ENCODE measurements around the gene EML6. TPM values are rescaled to one million over a fixed set of nuclear protein-coding genes. Genes with fewer than 3 reads are reported as not detected.
A peak's percentile ranks its signal among the peaks of the same experiment; 100 is the strongest.

The EML6 gene
- total RNA-seq, 1 donor from 2014 or later, result 1.1 TPM

DNA sequence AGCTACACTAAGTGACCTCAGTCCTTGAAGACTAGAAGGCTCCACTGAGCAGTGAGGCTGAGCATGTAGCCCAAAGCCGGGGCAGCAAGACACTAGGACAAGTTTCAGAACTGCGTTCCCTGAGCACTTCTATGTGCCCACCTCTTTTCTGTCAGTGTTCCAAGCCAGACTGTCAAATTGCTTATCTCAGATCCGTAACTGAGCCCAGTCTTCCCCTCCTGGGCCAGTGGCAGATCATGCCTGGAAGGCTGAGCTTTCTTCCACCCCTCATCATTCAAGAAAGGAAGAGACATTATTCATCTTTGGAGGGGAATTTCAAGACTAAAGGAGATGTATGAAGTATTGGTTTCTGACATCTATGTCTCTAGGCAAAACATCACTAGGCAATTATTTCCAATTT lies 49.8 kb downstream of the EML6 start:
- peaks cover 11% of the 10 kb centered on the region for H3K9me3 Mint-ChIP-seq (ENCODE audit: unreplicated experiment)
- no peak overlapping the region for H3K27ac Mint-ChIP-seq (ENCODE audit: unreplicated experiment)
- no peaks in the 10 kb centered on the region for H3K36me3 Mint-ChIP-seq (ENCODE audit: unreplicated experiment)
- peaks cover 11% of the 10 kb centered on the region for H3K4me1 Mint-ChIP-seq (ENCODE audit: unreplicated experiment)
- H3K4me3 Mint-ChIP-seq (ENCODE audit: unreplicated experiment), result no peak overlapping the region
- no peaks in the 10 kb centered on the region for H3K27me3 Mint-ChIP-seq (ENCODE audit: unreplicated experiment)
- no peak for DNase-seq (ENCODE audit: extremely low spot score, unreplicated experiment)
- no peak for TF ChIP-seq CTCF (IDR thresholded peaks at IDR 0.05)

- peaks cover 11% of the 10 kb centered on the region for H3K9me3 Mint-ChIP-seq (ENCODE audit: unreplicated experiment)
- peak; percentile 31 for TF ChIP-seq CTCF (IDR thresholded peaks at IDR 0.05)
Observed at GRCh38 chr2:54773838-54774237, 50.4 kb downstream of the EML6 start.

GRCh38 chr2:54775710-54776109 lies 52.2 kb downstream of the EML6 start:
- no peak overlapping the region for H3K27ac Mint-ChIP-seq (ENCODE audit: unreplicated experiment)
- peaks cover 11% of the 10 kb centered on the region for H3K4me1 Mint-ChIP-seq (ENCODE audit: unreplicated experiment)
- TF ChIP-seq CTCF (IDR thresholded peaks at IDR 0.05), result no peak
- no peak for DNase-seq (ENCODE audit: extremely low spot score, unreplicated experiment)
- H3K27me3 Mint-ChIP-seq (ENCODE audit: unreplicated experiment), result peaks cover 5% of the 10 kb centered on the region
- H3K36me3 Mint-ChIP-seq (ENCODE audit: unreplicated experiment), result no peaks in the 10 kb centered on the region
- H3K9me3 Mint-ChIP-seq (ENCODE audit: unreplicated experiment), result peaks cover 11% of the 10 kb centered on the region
- H3K4me3 Mint-ChIP-seq (ENCODE audit: unreplicated experiment), result no peak overlapping the region

More at GRCh38 chr2:54773838-54774237, 50.4 kb downstream of the EML6 start:
- no peaks in the 10 kb centered on the region for H3K27me3 Mint-ChIP-seq (ENCODE audit: unreplicated experiment)
- peaks cover 11% of the 10 kb centered on the region for H3K4me1 Mint-ChIP-seq (ENCODE audit: unreplicated experiment)
- no peak for DNase-seq (ENCODE audit: extremely low spot score, unreplicated experiment)
- H3K36me3 Mint-ChIP-seq (ENCODE audit: unreplicated experiment), result no peaks in the 10 kb centered on the region
- H3K27ac Mint-ChIP-seq (ENCODE audit: unreplicated experiment), result no peak overlapping the region
- H3K4me3 Mint-ChIP-seq (ENCODE audit: unreplicated experiment), result no peak overlapping the region

DNA sequence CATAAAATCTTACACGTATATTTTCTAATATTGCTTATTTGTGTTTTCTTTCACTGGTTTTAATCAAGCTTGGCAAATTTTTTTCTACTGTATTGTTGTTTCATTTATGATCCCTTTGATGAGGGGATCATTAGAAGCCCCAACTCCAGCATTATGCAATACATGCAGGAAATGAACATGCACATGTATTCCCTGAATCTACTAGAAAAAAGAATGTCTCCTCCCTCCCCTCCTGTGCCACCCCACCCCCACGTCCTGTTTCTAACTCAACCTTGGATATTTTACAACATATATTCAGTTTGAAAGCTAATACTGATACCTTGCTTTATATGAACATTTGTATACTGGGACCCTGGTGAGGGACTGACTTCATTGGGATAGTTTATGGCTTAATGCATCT lies 53.0 kb downstream of the EML6 start:
- Mint-ChIP-seq H3K9me3 (ENCODE audit: unreplicated experiment) (peaks cover 11% of the 10 kb centered on the region), H3K4me1 (ENCODE audit: unreplicated experiment) (peaks cover 8% of the 10 kb centered on the region), H3K27me3 (ENCODE audit: unreplicated experiment) (peaks cover 9% of the 10 kb centered on the region), H3K4me3 (ENCODE audit: unreplicated experiment) (no peak overlapping the region), H3K27ac (ENCODE audit: unreplicated experiment) (no peak overlapping the region), H3K36me3 (ENCODE audit: unreplicated experiment) (no peaks in the 10 kb centered on the region)
- no peak for TF ChIP-seq CTCF (IDR thresholded peaks at IDR 0.05)
- DNase-seq (ENCODE audit: extremely low spot score, unreplicated experiment), result no peak

GRCh38 chr2:54783349-54783748 lies 59.9 kb downstream of the EML6 start:
- no peaks in the 10 kb centered on the region for H3K36me3 Mint-ChIP-seq (ENCODE audit: unreplicated experiment)
- no peak for TF ChIP-seq CTCF (IDR thresholded peaks at IDR 0.05)
- H3K27me3 Mint-ChIP-seq (ENCODE audit: unreplicated experiment), result peaks cover 18% of the 10 kb centered on the region
- H3K4me1 Mint-ChIP-seq (ENCODE audit: unreplicated experiment), result no peaks in the 10 kb centered on the region
- no peaks in the 10 kb centered on the region for H3K9me3 Mint-ChIP-seq (ENCODE audit: unreplicated experiment)
- no peak for DNase-seq (ENCODE audit: extremely low spot score, unreplicated experiment)
- H3K27ac Mint-ChIP-seq (ENCODE audit: unreplicated experiment), result no peak overlapping the region
- H3K4me3 Mint-ChIP-seq (ENCODE audit: unreplicated experiment), result no peak overlapping the region
